ENCODE measurements around the gene ZNF414.

ZNF414 gene

GRCh38 chr19:8469613-8470368 lies 44.2 kb downstream of the ZNF414 start:
- Histone ChIP-seq H4K20me1 (ENCODE audit: insufficient read depth, low read length) (peaks cover 68% of the 10 kb centered on the region), H2AFZ (ENCODE audit: low read depth, low read length) (no peak overlapping the region), H3K4me2 (ENCODE audit: insufficient read depth, low read length) (no peak overlapping the region), H3K9me3 (ENCODE audit: insufficient read depth, low read length, severe bottlenecking) (no peaks in the 10 kb centered on the region), H3K27me3 (ENCODE audit: insufficient read depth, low read length, poor library complexity) (no peaks in the 10 kb centered on the region), H3K9ac (ENCODE audit: low read depth, low read length) (no peak overlapping the region), H3K4me3 (ENCODE audit: low read depth in 1 of 2, low read length in 2 of 2) (no peak overlapping the region), H3K4me1 (ENCODE audit: insufficient read depth, low read length) (no peaks in the 10 kb centered on the region), H3K79me2 (ENCODE audit: insufficient read depth, low read length) (peaks cover 93% of the 10 kb centered on the region), H3K27ac (ENCODE audit: low read length) (no peak overlapping the region), H3K36me3 (ENCODE audit: insufficient read depth, low read length) (peaks cover 100% of the 10 kb centered on the region)
- TF ChIP-seq EZH2 (IDR thresholded peaks at IDR 0.05; ENCODE audit: borderline replicate concordance, low read depth, low read length, severe bottlenecking) = no peak
- TF ChIP-seq, protein P1, sequence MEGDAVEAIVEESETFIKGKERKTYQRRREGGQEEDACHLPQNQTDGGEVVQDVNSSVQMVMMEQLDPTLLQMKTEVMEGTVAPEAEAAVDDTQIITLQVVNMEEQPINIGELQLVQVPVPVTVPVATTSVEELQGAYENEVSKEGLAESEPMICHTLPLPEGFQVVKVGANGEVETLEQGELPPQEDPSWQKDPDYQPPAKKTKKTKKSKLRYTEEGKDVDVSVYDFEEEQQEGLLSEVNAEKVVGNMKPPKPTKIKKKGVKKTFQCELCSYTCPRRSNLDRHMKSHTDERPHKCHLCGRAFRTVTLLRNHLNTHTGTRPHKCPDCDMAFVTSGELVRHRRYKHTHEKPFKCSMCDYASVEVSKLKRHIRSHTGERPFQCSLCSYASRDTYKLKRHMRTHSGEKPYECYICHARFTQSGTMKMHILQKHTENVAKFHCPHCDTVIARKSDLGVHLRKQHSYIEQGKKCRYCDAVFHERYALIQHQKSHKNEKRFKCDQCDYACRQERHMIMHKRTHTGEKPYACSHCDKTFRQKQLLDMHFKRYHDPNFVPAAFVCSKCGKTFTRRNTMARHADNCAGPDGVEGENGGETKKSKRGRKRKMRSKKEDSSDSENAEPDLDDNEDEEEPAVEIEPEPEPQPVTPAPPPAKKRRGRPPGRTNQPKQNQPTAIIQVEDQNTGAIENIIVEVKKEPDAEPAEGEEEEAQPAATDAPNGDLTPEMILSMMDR (IDR thresholded peaks at IDR 0.05; ENCODE audit: borderline replicate concordance, extremely low read depth, low read length, poor library complexity, severe bottlenecking) = no peak
- DNase-seq (no peak), ATAC-seq (ENCODE audit: insufficient read depth, low read depth) (no peak)

DNA sequence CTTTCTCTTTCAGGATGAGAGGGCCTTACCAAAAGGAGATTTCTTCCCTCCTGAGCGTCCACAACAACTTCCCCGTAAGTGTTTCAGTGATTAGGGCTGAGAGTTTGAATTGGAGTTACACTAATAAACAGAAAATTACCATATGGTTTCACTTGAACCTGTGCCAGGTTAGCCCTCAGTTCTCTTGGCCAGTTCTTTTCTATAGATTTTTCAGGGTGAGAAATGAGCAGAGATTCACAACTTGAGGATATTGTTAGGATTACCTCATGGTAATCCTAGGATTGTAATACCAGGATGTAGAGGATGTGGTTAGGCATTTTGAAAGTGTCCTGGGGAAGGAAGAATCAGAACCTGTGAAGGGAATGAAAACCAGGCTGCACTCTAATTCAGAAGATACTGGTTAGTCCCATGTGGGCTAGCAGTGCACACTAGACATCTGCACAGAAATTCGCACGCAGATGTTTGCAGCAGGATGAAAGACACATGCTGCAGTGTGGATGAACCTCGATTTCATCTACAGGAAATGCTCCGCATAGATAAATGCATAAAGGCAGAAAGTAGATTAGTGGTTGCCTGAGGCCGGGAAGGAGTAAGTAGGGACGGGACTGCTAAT lies 45.1 kb downstream of the ZNF414 start:
- Histone ChIP-seq H3K27me3 (ENCODE audit: insufficient read depth, low read length, poor library complexity) (no peaks in the 10 kb centered on the region), H3K9ac (ENCODE audit: low read depth, low read length) (no peak overlapping the region), H3K36me3 (ENCODE audit: insufficient read depth, low read length) (peaks cover 100% of the 10 kb centered on the region), H3K27ac (ENCODE audit: low read length) (no peak overlapping the region), H2AFZ (ENCODE audit: low read depth, low read length) (no peak overlapping the region), H3K9me3 (ENCODE audit: insufficient read depth, low read length, severe bottlenecking) (no peaks in the 10 kb centered on the region), H3K4me3 (ENCODE audit: low read depth in 1 of 2, low read length in 2 of 2) (no peak overlapping the region), H3K79me2 (ENCODE audit: insufficient read depth, low read length) (peaks cover 93% of the 10 kb centered on the region), H4K20me1 (ENCODE audit: insufficient read depth, low read length) (peaks cover 71% of the 10 kb centered on the region), H3K4me1 (ENCODE audit: insufficient read depth, low read length) (no peaks in the 10 kb centered on the region), H3K4me2 (ENCODE audit: insufficient read depth, low read length) (no peak overlapping the region)
- no peak for DNase-seq
- ATAC-seq (ENCODE audit: insufficient read depth, low read depth) = no peak
- TF ChIP-seq EZH2 (IDR thresholded peaks at IDR 0.05; ENCODE audit: borderline replicate concordance, low read depth, low read length, severe bottlenecking) = no peak
- TF ChIP-seq, protein P1 (IDR thresholded peaks at IDR 0.05; ENCODE audit: borderline replicate concordance, extremely low read depth, low read length, poor library complexity, severe bottlenecking) = no peak

DNA sequence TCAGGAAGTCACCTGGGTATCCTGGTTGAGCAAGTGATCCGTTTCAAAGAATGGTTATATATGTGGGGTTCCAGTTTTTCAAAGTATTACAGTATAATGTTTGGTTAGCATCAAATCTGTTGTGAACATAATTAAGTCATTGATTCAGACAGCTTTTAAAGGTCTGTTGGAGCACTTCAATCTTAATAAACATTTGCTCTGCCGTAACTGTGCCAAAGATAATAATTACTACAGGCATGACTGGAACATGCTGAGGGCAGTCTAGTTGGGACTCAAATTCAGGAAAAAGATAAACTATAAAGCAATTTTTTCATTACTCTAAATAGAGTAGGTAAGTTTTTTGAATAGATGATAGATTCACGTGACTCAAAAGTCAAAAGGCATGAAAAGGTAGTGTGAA lies 45.8 kb downstream of the ZNF414 start:
- Histone ChIP-seq H3K9ac (ENCODE audit: low read depth, low read length) (no peak overlapping the region), H3K4me3 (ENCODE audit: low read depth in 1 of 2, low read length in 2 of 2) (no peak overlapping the region), H3K4me1 (ENCODE audit: insufficient read depth, low read length) (no peaks in the 10 kb centered on the region), H3K79me2 (ENCODE audit: insufficient read depth, low read length) (peaks cover 93% of the 10 kb centered on the region), H4K20me1 (ENCODE audit: insufficient read depth, low read length) (peaks cover 77% of the 10 kb centered on the region), H2AFZ (ENCODE audit: low read depth, low read length) (no peak overlapping the region), H3K9me3 (ENCODE audit: insufficient read depth, low read length, severe bottlenecking) (no peaks in the 10 kb centered on the region), H3K27ac (ENCODE audit: low read length) (no peak overlapping the region), H3K4me2 (ENCODE audit: insufficient read depth, low read length) (no peak overlapping the region), H3K27me3 (ENCODE audit: insufficient read depth, low read length, poor library complexity) (no peaks in the 10 kb centered on the region), H3K36me3 (ENCODE audit: insufficient read depth, low read length) (peaks cover 100% of the 10 kb centered on the region)
- ATAC-seq (ENCODE audit: insufficient read depth, low read depth) (no peak), DNase-seq (no peak)
- no peak for TF ChIP-seq EZH2 (IDR thresholded peaks at IDR 0.05; ENCODE audit: borderline replicate concordance, low read depth, low read length, severe bottlenecking)
- TF ChIP-seq, protein P1 (IDR thresholded peaks at IDR 0.05; ENCODE audit: borderline replicate concordance, extremely low read depth, low read length, poor library complexity, severe bottlenecking) = no peak
